ENCODE measurements around the gene TMEM61. TPM values are rescaled to one million over a fixed set of nuclear protein-coding genes. Genes with fewer than 3 reads are reported as not detected.

Gene TMEM61
- total RNA-seq, 2 experiments from 2014 or later: not detected

GRCh38 chr1:54984131-54984842 is 3.9 kb downstream of the TMEM61 start:
- Mint-ChIP-seq H3K36me3 (no peaks in the 10 kb centered on the region), H3K27ac (no peak overlapping the region), H3K4me1 (no peaks in the 10 kb centered on the region), H3K9me3 (no peaks in the 10 kb centered on the region), H3K4me3 (no peak overlapping the region), H3K27me3 (peaks cover 34% of the 10 kb centered on the region)
- POLR2A ChIA-PET: no interaction called here
- DNase-seq (no peak), ATAC-seq (ENCODE audit: low read depth) (no peak)

- Mint-ChIP-seq H3K27ac (no peak overlapping the region), H3K27me3 (peaks cover 25% of the 10 kb centered on the region), H3K4me1 (no peaks in the 10 kb centered on the region), H3K9me3 (no peaks in the 10 kb centered on the region), H3K36me3 (no peaks in the 10 kb centered on the region), H3K4me3 (no peak overlapping the region)
- ATAC-seq (ENCODE audit: low read depth) (no peak), DNase-seq (no peak)
- POLR2A ChIA-PET: no interaction called here
Measured at GRCh38 chr1:54985556-54985955, 5.1 kb downstream of the TMEM61 start.

- H3K27ac Mint-ChIP-seq: no peak overlapping the region
- H3K4me3 Mint-ChIP-seq: no peak overlapping the region
- no peaks in the 10 kb centered on the region for H3K36me3 Mint-ChIP-seq
- ATAC-seq (ENCODE audit: low read depth) (no peak), DNase-seq (no peak)
- peaks cover 23% of the 10 kb centered on the region for H3K27me3 Mint-ChIP-seq
- H3K9me3 Mint-ChIP-seq: no peaks in the 10 kb centered on the region
- H3K4me1 Mint-ChIP-seq: no peaks in the 10 kb centered on the region
- POLR2A ChIA-PET: no interaction called here
Measured at GRCh38 chr1:54986025-54986424, 5.6 kb downstream of the TMEM61 start.

GRCh38 chr1:54986533-54986932 is 6.1 kb downstream of the TMEM61 start:
- Mint-ChIP-seq H3K4me3 (no peak overlapping the region), H3K36me3 (no peaks in the 10 kb centered on the region), H3K27ac (no peak overlapping the region), H3K9me3 (no peaks in the 10 kb centered on the region), H3K27me3 (peaks cover 18% of the 10 kb centered on the region), H3K4me1 (no peaks in the 10 kb centered on the region)
- no peak for DNase-seq
- POLR2A ChIA-PET: no interaction called here
- no peak for ATAC-seq (ENCODE audit: low read depth)

- Mint-ChIP-seq H3K4me1 (no peaks in the 10 kb centered on the region), H3K9me3 (no peaks in the 10 kb centered on the region), H3K27ac (no peak overlapping the region), H3K4me3 (no peak overlapping the region), H3K27me3 (peaks cover 10% of the 10 kb centered on the region), H3K36me3 (no peaks in the 10 kb centered on the region)
- DNase-seq: no peak
- POLR2A ChIA-PET: no interaction called here
- ATAC-seq (ENCODE audit: low read depth): no peak
Measured at GRCh38 chr1:54987427-54987826, 7.0 kb downstream of the TMEM61 start.

- H3K36me3 Mint-ChIP-seq: no peaks in the 10 kb centered on the region
- no peak overlapping the region for H3K27ac Mint-ChIP-seq
- no peak overlapping the region for H3K4me3 Mint-ChIP-seq
- no peaks in the 10 kb centered on the region for H3K9me3 Mint-ChIP-seq
- POLR2A ChIA-PET: no interaction called here
- no peak for DNase-seq
- no peaks in the 10 kb centered on the region for H3K4me1 Mint-ChIP-seq
- no peak for ATAC-seq (ENCODE audit: low read depth)
- H3K27me3 Mint-ChIP-seq: peaks cover 8% of the 10 kb centered on the region
Measured at GRCh38 chr1:54987919-54988705, 7.7 kb downstream of the TMEM61 start.

- POLR2A ChIA-PET: no interaction called here
- Mint-ChIP-seq H3K27me3 (peaks cover 2% of the 10 kb centered on the region), H3K4me1 (no peaks in the 10 kb centered on the region), H3K27ac (no peak overlapping the region), H3K9me3 (no peaks in the 10 kb centered on the region), H3K36me3 (no peaks in the 10 kb centered on the region), H3K4me3 (no peak overlapping the region)
- ATAC-seq (ENCODE audit: low read depth): no peak
- no peak for DNase-seq
Measured at GRCh38 chr1:54988975-54989374, 8.5 kb downstream of the TMEM61 start.

- no peak overlapping the region for H3K4me3 Mint-ChIP-seq
- ATAC-seq (ENCODE audit: low read depth) (no peak), DNase-seq (no peak)
- peaks cover 3% of the 10 kb centered on the region for H3K4me1 Mint-ChIP-seq
- H3K9me3 Mint-ChIP-seq: no peaks in the 10 kb centered on the region
- no peaks in the 10 kb centered on the region for H3K36me3 Mint-ChIP-seq
- no peak overlapping the region for H3K27ac Mint-ChIP-seq
- H3K27me3 Mint-ChIP-seq: peaks cover 2% of the 10 kb centered on the region
- POLR2A ChIA-PET: no interaction called here
Measured at GRCh38 chr1:54989473-54989872, 9.0 kb downstream of the TMEM61 start.

- ATAC-seq (ENCODE audit: low read depth) (no peak), DNase-seq (no peak)
- Mint-ChIP-seq H3K4me1 (peaks cover 7% of the 10 kb centered on the region), H3K27ac (no peak overlapping the region), H3K27me3 (peaks cover 7% of the 10 kb centered on the region), H3K36me3 (no peaks in the 10 kb centered on the region), H3K4me3 (no peak overlapping the region), H3K9me3 (no peaks in the 10 kb centered on the region)
- POLR2A ChIA-PET: no interaction called here
Measured at GRCh38 chr1:54989968-54990810, 9.8 kb downstream of the TMEM61 start.

- H3K4me1 Mint-ChIP-seq: peaks cover 14% of the 10 kb centered on the region
- ATAC-seq (ENCODE audit: low read depth) (no peak), DNase-seq (no peak)
- H3K36me3 Mint-ChIP-seq: no peaks in the 10 kb centered on the region
- H3K27ac Mint-ChIP-seq: no peak overlapping the region
- no peaks in the 10 kb centered on the region for H3K9me3 Mint-ChIP-seq
- H3K4me3 Mint-ChIP-seq: no peak overlapping the region
- POLR2A ChIA-PET: no interaction called here
- peaks cover 13% of the 10 kb centered on the region for H3K27me3 Mint-ChIP-seq
Measured at GRCh38 chr1:54990916-54991315, 10.5 kb downstream of the TMEM61 start.

GRCh38 chr1:54991939-54992338 is 11.5 kb downstream of the TMEM61 start:
- Mint-ChIP-seq H3K36me3 (no peaks in the 10 kb centered on the region), H3K27me3 (peaks cover 22% of the 10 kb centered on the region), H3K4me1 (peaks cover 24% of the 10 kb centered on the region), H3K4me3 (no peak overlapping the region), H3K27ac (no peak overlapping the region), H3K9me3 (no peaks in the 10 kb centered on the region)
- no peak for ATAC-seq (ENCODE audit: low read depth)
- POLR2A ChIA-PET: no interaction called here
- no peak for DNase-seq

GRCh38 chr1:54993140-54993539 is 12.7 kb downstream of the TMEM61 start:
- peaks cover 26% of the 10 kb centered on the region for H3K4me1 Mint-ChIP-seq
- H3K27me3 Mint-ChIP-seq: peaks cover 32% of the 10 kb centered on the region
- DNase-seq (no peak), ATAC-seq (ENCODE audit: low read depth) (no peak)
- no peaks in the 10 kb centered on the region for H3K36me3 Mint-ChIP-seq
- no peaks in the 10 kb centered on the region for H3K9me3 Mint-ChIP-seq
- POLR2A ChIA-PET: no interaction called here
- H3K27ac Mint-ChIP-seq: no peak overlapping the region
- no peak overlapping the region for H3K4me3 Mint-ChIP-seq

- Mint-ChIP-seq H3K27ac (peak overlapping the region; percentile 79), H3K4me1 (peaks cover 26% of the 10 kb centered on the region), H3K9me3 (no peaks in the 10 kb centered on the region), H3K4me3 (no peak overlapping the region), H3K36me3 (no peaks in the 10 kb centered on the region), H3K27me3 (peaks cover 39% of the 10 kb centered on the region)
- POLR2A ChIA-PET: no interaction called here
- no peak for DNase-seq
- ATAC-seq (ENCODE audit: low read depth): no peak
Measured at GRCh38 chr1:54994355-54994990, 14.0 kb downstream of the TMEM61 start.
